GM21723 (cell line): ENCODE data around the gene ANO5.
"Not testable (repeated sequence)": the region's sequence is repeated elsewhere in the genome, so short reads cannot be mapped to it uniquely, and the experiment has no call there.

Experiments used
- ATAC-seq: cut with Tn5 transposase; IDR thresholded peaks from one replicate; pipeline ENCODE4 v1.9.1; 2021; ENCODE audit warnings: mild to moderate bottlenecking, moderate library complexity; ENCODE audit not compliant: unreplicated experiment

The ANO5 gene

GRCh38 chr11:22197139-22198005 is 4.5 kb downstream of the ANO5 start:
- ATAC-seq = no peak

- ATAC-seq = no peak
Observed at GRCh38 chr11:22199243-22199642, 6.4 kb downstream of the ANO5 start.

GRCh38 chr11:22203281-22203680 is 10.4 kb downstream of the ANO5 start:
- no peak for ATAC-seq

GRCh38 chr11:22207162-22207561 is 14.3 kb downstream of the ANO5 start:
- ATAC-seq = no peak

GRCh38 chr11:22208151-22208858 is 15.4 kb downstream of the ANO5 start:
- no peak for ATAC-seq

- ATAC-seq = no peak
Observed at GRCh38 chr11:22216940-22217339, 24.1 kb downstream of the ANO5 start.

- ATAC-seq = no peak
Observed at GRCh38 chr11:22221143-22221542, 28.3 kb downstream of the ANO5 start.

GRCh38 chr11:22225190-22225589 is 32.3 kb downstream of the ANO5 start:
- ATAC-seq = no peak

GRCh38 chr11:22234743-22235142 is 41.9 kb downstream of the ANO5 start:
- no peak for ATAC-seq

GRCh38 chr11:22244986-22245592 is 52.2 kb downstream of the ANO5 start:
- ATAC-seq = peak; percentile 97

GRCh38 chr11:22246992-22247391 is 54.1 kb downstream of the ANO5 start:
- no peak for ATAC-seq

GRCh38 chr11:22249871-22250270 is 57.0 kb downstream of the ANO5 start:
- no peak for ATAC-seq

GRCh38 chr11:22256876-22257275 is 64.0 kb downstream of the ANO5 start:
- no peak for ATAC-seq

GRCh38 chr11:22263613-22264012 is 70.7 kb downstream of the ANO5 start:
- ATAC-seq = no peak

- ATAC-seq = not testable (repeated sequence)
Observed at GRCh38 chr11:22268983-22269624, 76.2 kb downstream of the ANO5 start.

GRCh38 chr11:22273781-22274180 is 80.9 kb downstream of the ANO5 start:
- no peak for ATAC-seq

GRCh38 chr11:22275600-22275999 is 82.7 kb downstream of the ANO5 start:
- ATAC-seq = no peak

GRCh38 chr11:22276535-22276934 is 83.7 kb downstream of the ANO5 start:
- ATAC-seq = no peak

GRCh38 chr11:22284991-22285390 is 92.1 kb downstream of the ANO5 start:
- not testable (repeated sequence) for ATAC-seq

GRCh38 chr11:22302368-22302767 is 109.5 kb downstream of the ANO5 start:
- ATAC-seq = no peak

GRCh38 chr11:22304337-22304961 is 111.6 kb downstream of the ANO5 start:
- ATAC-seq = peak; percentile 78
